ENCODE measurements around the gene H1-8.

H1-8 gene

DNA sequence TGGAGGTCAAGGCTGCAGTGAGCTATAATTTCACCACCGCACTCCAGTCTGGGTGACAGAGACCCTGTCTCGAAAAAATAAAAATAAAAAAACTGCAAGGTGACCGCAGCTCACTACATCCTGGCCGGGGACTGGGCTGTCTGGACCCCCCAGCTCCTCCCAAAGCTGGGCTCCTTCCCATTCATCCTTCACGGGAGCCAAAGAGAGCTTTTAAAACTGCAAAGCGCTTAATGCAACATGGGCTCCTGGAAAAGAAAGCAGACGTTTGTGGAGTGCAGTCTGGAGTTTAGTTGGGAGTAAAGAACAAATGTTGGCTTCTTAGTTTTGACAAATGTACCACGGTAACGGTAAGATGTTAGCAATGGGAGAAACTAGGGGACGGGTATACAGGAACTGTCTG, 51.4 kb downstream of the H1-8 start:
- DNase-seq (ENCODE audit: low spot score), result no peak

DNA sequence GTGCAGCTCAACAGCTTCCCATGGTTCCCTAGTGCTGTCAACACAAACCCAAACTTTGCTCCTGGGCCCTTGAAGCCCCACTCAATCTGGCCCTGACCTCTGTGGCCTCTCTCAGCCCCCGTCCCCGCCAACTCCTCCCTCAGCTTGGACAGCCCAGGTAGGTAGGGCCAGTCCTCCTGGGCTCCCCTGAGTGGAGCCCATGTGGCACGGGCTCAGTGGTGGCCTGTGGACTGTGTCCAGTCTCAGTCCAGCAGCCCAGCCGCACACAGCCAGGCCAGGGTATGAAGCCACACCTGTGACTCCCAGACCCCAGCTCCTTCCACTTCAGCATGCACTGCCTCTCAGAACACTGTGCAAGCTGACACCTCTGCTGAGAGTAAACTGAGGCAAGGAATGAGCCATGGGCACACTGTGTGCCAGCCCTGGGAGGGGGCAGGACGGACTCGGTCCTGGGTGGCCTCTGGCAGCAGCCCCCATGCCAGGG, 52.0 kb downstream of the H1-8 start:
- no peak for DNase-seq (ENCODE audit: low spot score)

DNA sequence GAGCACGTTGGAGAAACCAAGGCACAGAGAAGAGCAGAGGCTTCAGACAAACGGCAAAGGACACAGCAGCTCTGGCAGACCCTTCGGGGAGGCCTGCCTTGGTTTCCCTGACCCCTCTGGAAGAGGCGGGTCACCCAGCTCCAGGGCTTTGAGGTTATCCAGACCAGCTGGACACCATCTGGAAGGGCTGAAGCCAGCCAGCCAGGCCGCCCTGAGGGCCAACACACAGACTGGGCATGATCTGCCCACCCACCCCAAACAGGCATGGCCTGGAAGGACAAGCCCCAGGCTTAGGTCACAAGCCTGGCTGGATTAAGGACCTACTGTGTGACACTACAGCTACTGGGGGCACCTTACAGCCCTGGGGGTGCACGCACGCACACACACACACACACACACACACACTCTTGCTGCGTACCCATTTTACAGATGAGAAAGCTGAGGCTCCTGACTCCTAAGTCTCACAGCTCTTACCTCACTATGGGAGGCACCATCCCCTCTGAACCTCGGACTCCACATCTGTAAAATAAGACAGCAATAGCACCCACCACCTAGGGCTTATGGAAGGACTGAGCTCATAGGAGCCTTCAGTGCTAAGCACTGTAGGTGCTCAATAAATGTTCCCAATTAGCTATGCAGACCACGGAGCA, 52.7 kb downstream of the H1-8 start:
- DNase-seq (ENCODE audit: low spot score), result no peak

DNA sequence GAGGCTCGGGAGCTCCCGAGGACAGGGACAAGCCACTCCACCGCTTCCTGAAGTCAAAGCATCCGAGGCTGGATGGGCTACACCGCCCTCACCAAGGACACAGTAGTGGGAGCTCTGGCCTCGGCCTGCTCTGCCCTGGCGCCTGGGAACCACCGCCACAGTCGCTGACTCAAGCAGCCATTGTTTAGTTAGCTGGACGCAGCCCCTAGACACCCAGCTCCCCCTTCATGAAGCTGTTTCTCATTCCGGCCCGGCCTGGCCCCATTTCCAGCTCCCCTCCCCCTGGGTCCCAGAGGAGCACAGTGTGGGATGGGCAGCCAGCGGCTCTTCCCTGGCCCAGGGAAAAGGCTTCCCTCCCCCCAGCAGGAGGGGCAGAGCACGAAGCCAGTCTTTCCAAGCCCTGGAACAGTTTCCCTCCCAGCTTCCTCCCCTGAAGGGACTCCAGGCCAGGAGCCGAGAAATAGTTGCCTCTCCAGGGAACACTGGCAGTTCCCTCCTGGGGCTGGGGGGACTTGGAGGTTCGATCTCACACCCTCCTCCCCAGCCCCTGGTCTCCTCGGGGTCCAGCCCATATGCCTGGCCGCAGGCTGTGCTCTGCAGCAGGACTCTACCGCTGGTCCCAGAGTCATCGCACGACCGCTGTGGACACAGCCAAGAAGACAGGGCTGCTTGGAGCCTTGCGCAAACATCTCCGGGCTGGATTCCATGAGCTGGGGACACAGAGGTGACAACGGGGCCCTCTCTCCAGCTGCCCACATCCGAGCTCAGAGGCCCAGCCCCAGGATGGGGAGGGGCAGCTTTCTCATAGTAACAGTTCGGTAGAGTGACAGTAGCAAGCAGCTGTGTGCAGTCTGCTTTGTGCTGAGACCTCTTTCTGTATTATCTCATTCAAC, 53.5 kb downstream of the H1-8 start:
- DNase-seq (ENCODE audit: low spot score), result peak; percentile 75

DNA sequence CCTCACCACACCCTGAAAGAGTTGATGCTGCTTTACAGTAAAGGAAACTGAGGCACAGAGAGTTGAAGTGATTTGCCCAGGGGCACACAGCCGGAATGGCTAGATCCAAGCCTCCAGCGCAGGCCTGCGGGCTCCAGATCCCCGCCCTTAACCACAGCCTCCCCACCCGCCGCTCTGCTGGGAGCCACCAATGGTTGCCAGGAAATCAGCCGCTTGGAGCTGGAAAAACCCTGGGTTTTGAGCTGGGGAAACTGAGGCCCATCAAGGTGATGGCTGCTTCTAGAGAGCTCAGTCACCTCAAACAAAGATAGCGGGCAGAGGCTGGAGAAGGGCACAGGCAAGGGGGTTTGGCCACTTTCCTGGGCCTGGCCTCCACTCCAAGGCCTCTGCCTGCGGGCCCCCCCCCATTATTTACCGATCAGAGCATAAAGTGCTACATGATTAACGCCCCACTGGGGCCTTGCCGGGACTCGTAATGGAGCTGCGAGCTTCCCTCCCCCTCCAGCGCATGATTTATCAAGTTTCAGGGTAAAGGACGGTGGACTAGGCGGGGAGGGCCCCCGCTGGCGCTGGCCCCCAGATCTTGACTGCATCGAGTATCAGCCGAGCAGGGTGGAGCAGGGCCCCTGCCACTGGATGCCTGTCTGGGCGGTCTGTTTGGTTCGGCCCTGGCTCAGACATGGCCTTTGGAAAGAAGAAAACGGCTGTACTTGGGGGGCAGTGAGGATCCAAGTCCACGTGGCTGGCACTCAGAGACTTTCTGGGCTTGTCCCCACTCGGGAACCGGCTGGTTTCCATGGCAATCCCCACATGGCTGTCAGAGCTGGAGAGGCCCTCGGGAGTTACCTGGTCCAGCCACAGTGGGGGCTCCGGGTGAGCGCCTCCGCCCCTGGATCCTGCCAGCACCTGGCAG, 54.4 kb downstream of the H1-8 start:
- DNase-seq (ENCODE audit: low spot score), result no peak

DNA sequence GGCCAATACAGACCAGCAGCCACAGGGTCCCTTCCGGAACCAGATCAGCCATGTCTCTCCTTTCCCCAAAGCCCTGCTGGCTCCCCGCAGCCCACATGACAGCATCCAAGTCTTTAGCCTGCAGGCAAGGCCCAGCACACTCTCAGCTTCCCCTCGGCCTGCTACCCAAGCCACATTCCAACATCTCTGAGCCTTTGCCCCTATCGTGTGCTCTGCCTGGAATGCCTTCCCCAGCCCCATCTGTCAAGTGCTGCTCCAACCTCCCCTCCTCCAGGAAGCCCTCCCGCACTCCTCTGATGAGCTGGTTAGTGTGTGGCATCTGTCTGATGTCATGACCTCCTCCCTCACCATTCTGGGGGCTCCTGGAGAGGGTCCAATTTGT, 55.0 kb downstream of the H1-8 start:
- DNase-seq (ENCODE audit: low spot score), result no peak

DNA sequence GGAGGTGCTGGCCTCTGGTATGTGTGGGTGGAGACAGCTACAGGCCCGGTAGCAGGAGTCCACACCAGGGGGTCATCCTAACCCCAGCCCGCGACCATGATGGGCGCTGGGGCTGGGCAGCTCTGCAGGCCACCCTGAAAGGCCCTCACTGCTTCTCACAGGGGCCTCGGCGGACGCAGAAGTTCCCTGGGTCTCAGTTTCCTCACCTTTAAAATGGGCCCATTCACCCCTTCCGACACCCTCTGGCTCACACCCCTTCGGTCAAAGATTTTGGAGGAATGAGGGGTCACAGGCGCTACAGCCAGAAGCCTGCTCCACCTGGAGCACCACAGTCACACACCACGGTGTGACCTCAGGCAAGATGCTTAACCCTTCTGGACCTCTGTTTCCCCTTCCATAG, 55.5 kb downstream of the H1-8 start:
- DNase-seq (ENCODE audit: low spot score), result no peak

DNA sequence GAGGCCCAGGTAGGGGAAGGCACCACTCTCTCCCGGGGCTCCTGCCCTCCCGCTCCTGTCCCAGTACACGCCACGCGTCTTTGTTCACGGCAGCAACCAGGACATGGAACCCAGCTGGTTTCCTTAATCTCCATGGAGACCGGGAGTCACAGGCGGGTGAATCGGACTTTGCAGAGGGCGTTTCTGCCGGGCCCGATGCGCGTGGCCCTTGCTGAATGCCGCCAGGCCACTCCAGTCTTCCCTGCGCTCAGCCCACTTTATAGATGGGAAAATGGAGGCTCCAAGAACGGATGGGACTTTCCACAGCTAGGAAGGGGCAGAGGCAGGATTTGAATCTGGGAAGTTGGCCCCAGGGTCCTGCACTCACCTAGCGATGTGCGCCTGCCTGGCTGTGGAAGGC, 56.1 kb downstream of the H1-8 start:
- no peak for DNase-seq (ENCODE audit: low spot score)

DNA sequence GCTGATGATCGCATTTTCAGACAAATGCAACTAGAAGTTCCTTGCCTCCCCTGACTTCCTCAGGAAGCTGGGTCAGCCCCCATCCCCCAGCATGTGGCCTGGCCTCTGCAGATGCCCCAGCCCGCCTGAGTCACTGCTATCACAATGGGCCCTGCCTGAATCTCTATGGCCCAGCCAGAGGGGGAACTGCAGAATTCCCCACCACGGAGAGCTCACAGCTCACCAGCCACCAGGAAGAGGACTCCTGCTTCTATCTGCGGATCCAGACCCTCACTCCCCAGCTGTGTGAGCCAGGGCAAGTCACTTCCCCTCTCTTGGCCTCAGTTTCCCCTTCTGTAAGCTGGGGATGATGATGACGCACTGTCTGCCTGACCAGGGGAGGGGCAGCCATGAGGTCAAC, 56.6 kb downstream of the H1-8 start:
- no peak for DNase-seq (ENCODE audit: low spot score)

DNA sequence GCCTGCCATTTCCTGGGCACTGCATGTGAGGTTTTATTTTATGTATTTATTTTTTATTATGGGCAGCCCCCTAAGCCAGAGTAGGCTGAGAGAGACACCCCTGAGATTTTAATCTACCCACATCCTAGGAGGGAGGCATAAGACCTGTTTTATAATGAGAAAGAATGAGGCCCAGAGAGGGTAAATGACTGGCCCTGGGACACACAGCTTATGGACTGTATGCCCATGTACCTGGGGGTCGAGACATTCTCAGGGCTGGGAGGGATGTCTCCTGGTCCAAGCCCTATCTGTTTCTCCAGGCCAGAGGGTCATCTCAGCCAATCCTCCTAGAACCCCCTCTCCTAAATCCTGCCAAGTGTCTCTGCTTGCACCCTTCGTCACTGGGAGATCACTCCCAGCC, 57.4 kb downstream of the H1-8 start:
- no peak for DNase-seq (ENCODE audit: low spot score)

Measured in COLO829 (cell line).